ENCODE data around the gene ABCD1.
A peak's percentile ranks its signal among the peaks of the same experiment; 100 is the strongest.

ABCD1 gene

DNA sequence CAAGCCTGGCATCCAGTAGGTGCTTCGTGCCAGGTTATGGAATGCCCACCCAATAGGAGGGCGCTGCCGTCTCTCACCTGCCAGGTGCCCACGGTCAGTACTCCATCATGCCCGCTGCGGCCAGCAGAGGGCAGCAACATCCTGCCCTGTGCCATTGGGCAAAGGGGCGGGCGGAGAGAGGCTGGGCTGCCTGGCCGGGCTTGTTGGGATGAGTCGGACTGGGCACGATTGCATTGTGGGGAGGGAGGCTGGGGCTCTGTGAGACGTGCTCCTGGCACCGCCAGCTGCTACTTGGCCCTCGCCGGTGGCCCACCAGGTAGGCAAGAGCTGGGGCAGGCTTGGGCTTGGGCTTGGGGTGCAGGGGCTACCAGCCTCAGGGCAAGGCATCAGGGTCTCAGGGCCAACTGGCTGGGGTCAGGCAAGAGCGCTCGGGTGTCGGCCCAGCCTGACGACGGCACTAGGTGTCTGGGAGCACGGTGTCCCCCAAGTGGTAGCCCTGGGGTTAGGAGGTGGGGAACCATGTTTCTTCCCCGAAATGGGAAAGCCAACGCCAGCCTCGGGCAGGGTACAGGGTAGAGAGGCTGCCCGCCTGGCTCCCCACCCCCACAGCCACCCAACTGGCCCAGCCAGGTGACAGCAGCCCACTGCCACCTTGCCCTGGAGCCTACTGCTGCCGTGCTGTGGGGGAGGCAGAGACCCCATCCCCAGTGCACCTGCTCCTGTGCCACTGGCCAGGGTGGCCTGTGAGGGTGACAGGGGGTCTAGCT is 39.5 kb downstream of the ABCD1 start, which contains the start of gene PLXNB3:
Gene PLXNB3, plus strand, starts transcription at position 261 of the 767 bp plus-strand sequence. CDS start 1,287 bp downstream, outside the sequence.
- peak; percentile 87 for DNase-seq

DNA sequence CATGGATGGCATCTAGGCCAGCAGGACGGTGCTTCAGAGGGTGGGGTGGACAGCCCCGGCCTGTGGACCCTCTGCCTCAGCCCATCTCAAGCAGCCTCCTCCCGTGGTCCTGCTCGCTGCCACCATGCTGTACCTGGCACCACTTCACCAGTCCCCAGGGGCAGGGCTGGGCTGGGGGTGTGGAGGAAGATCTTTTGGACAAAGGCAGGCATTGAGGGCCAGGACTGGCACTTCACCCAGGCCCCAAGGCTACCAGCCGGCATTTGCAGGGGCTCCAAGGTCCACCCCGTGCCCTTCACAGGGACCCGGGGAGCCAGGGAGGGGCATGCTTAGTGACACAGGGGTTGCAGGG is 40.1 kb downstream of the ABCD1 start:
- DNase-seq = no peak

DNA sequence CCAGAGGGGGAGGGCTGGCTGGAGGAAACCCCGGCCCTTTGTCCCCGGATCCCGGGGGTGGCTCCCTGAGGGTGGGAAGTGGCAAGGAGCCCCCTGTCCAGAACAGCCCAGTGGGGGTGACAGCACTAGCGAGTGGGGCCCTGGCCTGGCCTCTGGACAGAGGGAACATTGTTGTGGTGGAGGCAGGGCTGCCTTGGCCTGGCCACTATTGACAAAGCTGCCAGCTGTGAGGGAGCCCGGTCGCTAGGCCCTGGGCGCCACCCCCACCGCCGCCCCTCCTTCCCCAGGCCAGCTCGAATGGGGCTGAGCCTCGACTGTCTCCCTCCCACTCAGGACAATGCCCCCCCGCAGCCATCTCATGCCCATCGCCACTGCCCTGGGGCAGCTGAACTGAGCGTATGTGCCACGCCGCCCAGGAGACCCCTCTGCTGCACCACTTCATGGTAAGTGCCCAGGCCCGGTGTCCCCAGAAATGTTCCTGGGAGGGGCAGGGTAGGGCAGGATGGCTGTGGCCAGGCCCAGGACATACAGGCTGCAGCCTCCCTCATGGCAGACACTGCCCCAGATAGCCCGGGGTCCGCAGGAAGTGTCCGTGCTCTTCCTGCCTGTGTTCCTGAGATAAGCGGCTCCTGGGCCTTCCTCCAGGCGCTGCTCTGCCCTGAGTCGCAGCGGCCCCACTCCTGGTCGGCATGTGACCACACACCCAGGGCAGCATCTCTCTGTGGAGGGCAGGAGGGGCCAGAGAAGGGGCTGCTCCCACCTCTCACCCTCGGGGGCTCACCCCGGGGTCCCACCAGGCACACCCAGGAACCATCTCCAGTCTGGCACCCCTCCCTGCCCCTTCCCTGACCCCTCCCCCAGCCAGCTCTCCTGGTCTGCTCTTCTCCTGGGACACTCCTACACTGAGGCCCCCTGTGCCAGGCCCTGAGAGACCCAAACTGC is 40.8 kb downstream of the ABCD1 start:
- no peak for DNase-seq

DNA sequence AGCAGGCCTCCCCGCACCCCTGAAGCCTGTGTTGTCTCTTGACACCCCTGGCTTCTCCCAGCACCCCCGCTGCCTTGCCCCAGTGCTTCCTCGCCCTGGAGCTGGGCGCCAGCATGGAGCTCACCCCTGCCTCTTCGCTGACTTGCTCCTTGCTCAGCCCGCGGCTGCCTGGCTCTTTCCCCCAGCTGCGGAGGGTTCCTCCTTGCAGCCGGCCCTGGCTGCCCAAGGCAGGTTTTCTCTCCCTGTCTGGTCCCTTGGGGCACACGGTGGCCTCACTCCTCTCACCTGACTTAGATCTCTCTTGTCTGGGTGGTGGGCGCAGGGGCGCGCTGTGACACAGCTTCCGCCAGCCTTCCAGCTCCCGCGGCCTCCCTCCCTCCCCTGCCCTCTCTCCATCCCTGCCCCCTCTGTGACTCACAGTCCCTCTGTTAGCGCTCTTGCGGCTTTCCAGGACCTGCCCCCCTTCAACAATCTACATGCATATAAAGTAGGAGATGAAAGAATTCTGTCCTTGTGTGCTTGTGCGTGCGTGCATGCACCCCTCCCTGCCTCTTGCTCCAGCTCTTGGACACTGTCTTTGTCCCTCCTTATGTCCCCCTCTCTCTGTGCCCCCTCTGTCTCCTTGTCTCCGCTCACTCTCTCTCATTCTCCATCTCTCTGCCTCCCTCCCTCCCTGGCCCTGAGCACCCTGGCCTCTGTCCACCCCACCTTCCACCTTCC is 41.6 kb downstream of the ABCD1 start:
- DNase-seq = peak; percentile 38

DNA sequence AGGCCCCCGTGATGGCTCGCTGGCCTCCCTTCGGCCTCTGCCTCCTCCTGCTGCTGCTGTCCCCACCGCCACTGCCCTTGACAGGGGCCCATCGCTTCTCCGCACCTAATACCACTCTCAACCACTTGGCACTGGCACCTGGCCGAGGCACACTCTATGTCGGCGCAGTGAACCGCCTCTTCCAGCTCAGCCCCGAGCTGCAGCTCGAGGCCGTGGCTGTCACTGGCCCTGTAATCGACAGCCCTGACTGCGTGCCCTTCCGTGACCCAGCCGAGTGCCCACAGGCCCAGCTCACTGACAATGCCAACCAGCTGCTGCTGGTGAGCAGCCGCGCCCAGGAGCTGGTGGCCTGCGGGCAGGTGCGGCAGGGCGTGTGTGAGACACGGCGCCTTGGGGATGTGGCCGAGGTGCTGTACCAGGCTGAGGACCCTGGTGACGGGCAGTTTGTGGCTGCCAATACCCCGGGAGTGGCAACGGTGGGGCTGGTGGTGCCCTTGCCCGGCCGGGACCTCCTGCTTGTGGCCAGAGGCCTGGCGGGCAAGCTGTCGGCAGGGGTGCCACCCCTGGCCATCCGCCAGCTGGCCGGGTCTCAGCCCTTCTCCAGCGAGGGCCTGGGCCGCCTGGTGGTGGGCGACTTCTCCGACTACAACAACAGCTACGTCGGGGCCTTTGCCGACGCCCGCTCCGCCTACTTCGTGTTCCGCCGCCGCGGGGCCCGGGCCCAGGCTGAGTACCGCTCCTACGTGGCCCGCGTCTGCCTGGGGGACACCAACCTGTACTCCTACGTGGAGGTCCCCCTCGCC is 42.4 kb downstream of the ABCD1 start:
- no peak for DNase-seq

DNA sequence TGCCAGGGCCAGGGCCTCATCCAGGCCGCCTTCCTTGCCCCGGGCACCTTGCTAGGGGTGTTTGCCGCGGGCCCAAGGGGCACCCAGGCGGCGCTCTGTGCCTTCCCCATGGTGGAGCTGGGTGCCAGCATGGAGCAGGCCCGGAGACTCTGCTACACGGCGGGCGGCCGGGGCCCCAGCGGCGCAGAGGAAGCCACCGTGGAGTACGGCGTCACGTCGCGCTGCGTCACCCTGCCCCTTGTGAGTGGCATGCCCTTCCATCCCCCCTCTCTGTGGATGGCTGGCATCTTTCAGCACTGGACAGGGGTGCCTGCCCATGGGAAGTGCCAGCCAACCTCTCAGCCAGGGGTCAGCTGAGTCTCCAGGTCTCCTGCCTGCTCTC is 43.0 kb downstream of the ABCD1 start:
- DNase-seq = no peak

DNA sequence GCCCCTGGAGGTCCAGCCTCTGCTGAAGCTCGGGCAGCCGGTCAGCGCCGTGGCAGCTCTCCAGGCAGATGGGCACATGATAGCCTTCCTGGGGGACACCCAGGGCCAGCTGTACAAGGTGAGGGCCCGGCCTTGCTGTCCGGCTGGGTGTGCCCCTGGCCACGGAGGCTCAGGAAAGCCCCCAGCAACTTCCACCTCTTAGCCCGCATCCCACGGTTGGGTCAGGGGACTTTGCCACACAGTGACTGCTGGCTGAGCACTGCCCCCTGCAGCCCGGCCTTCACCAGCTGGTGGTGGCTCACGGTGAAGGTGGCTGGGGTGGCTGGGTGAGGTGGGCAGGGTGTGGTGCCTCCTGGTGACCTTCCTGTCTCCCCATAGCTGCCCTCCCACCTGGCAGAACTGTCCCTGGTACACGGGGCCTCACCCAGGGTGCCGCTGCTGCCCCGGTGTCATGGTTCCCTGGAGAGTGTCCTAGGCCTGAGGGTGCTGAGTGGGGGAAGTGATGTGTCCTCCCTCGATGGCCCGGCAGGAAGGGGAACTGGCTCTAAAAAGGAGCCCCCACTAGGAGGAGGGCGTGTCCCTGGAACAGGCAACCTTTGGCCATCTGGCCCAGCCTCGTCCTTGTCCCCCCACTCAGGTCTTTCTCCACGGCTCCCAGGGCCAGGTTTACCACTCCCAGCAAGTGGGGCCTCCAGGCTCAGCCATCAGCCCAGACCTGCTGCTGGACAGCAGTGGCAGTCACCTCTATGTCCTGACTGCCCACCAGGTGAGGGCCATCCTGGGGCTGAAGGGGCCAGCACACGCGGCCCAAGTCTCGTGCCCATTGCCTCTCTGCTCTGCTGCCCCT is 43.9 kb downstream of the ABCD1 start:
- DNase-seq = no peak

DNA sequence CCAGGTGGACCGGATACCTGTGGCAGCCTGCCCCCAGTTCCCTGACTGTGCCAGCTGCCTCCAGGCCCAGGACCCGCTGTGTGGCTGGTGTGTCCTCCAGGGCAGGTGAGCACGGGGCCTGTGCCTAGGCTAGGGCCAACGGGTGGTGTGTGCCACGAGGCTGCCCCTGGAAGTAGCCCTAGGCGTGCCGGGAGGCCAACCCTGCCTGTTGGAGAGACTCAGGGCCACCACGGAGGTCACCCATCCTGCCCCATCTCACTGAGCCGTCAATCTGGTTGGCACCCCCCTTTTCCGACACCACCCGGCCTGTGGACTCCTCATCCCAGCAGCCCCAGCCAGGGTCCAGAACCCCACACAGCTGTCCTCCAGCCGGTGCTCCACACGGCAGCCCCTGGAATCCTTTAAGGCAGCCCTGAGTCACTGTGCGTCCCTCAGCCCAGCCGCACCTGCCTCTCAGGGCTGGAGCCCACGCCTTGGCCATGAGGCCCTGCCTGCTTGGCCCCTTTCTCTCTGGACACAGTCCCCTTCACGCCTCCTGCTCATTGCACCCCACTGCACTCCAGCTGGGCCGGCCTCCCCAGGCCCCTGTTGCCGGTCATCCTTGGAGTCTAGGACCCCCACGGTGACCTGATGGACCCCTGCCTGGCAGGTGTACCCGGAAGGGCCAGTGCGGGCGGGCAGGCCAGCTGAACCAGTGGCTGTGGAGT is 44.7 kb downstream of the ABCD1 start:
- DNase-seq = no peak

DNA sequence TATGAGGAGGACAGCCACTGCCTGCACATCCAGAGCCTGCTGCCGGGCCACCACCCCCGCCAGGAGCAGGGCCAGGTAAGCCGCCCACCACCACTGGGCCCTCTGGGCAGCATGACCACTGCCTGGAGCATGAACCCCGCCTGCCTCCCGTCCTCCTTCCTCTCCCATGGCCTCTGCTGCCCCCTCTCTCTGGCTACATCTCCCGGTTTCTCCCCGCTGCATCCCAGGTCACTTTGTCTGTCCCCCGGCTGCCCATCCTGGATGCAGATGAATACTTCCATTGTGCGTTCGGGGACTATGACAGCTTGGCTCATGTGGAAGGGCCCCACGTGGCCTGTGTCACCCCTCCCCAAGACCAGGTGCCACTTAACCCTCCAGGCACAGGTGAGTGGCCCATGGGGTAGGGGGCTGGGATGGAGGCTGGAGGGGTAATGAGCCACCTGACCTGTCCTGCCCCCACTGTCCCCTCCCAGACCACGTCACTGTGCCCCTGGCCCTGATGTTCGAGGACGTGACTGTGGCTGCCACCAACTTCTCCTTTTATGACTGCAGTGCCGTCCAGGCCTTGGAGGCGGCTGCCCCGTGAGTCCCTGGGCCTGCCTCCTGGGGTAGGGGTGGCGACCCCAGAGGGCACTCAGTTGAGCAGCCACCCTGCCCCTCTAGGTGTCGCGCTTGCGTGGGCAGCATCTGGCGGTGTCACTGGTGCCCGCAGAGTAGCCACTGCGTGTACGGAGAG is 45.4 kb downstream of the ABCD1 start:
- DNase-seq = no peak

DNA sequence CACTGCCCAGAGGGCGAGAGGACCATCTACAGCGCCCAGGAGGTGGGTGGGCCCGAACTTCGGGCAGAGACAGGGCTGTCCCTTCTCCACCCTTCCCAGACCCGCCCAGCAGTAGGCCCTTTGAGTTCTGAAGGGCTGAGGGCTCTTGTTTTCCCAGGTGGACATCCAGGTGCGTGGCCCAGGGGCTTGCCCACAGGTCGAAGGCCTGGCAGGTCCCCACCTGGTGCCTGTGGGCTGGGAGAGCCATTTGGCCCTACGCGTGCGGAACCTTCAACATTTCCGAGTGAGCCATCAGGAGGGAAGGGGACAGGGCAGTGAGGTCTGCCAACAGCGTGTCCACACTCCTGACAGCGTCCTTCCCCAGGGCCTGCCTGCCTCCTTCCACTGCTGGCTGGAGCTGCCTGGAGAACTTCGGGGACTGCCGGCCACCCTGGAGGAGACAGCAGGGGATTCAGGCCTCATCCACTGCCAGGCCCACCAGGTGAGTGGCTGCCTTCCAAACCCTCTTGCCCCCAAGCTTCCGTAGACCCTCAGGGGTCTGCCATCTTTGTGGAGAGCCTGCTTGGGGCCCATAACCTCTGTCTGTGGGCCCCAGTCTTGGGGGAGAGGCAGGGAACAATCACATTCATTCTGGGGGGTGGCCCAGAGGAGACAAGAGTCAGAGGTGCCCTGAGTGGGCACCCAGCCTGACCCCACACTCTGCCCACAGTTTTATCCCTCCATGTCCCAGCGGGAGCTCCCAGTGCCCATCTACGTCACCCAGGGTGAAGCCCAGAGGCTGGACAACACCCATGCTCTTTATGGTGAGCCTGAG is 46.2 kb downstream of the ABCD1 start:
- DNase-seq = no peak

DNA sequence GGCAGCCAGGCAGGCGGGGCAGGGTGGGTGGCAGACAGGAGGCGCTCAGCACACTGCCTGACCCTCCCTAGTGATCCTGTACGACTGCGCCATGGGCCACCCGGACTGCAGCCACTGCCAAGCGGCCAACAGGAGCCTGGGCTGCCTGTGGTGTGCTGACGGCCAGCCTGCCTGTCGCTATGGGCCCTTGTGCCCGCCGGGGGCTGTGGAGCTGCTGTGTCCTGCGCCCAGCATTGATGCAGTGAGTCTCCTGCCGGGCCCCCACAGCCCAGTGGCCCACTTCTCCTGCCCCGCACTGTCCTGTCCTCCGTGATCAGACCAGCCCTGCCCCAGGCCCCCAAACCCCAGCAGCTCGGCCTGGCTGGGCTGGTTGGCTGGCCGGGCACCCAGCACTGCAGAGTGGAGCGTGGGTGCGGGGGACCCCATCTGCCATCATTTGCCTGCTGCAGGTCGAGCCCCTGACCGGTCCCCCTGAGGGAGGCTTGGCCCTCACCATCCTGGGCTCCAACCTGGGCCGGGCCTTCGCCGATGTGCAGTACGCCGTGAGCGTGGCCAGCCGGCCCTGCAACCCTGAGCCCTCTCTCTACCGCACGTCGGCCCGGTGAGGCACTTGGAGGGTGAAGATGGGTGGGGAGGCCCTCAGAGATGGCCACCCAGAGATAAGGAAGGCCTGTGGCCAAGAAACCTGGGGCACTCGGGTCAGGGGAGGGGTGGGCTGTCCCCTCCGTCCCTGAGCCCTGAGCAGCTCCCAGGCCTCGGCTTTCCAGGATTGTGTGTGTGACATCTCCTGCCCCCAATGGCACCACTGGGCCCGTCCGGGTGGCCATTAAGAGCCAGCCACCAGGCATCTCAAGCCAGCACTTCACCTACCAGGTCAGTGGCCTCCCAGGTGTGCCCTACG is 47.0 kb downstream of the ABCD1 start:
- DNase-seq = no peak

DNA sequence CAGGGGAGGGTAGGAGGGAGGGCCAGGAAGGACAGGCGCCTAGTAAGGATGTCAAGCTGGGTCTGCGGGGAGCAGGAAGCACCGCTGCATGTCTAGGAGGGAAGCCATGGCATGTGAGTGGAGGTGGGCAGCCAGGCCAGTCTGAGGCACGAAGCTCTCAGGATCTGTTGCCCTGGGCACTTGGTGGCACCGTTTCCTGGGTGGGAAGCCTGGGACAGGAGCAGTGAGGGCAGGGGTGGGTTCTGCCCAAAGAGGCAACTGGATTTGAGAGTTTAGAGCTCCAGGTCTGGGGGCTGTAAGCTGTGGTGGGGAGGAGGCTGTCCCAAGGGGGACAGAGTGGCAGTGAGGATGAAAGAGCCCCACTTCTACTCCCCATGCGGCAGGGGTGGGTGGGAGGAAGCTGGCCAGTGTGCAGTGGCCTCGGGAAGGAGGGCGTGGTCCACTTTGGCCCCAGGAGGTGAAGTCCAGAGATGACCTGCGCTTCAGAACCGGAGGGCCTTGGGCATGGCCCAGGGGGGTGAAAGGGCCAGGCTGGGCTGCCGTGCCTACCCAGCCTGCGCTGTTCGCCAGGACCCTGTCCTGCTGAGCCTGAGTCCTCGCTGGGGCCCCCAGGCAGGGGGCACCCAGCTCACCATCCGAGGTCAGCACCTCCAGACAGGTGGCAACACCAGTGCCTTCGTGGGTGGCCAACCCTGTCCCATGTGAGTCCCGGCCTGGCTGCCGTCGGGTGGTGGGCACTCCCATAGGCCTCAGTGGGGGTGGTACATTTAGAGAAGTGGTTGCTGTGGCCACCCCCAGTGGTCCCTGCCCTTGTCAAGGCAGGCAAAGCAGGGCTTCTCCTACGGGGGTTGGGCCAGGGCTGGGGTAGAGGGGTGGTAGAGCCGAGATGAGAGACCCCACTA is 47.9 kb downstream of the ABCD1 start:
- no peak for DNase-seq

DNA sequence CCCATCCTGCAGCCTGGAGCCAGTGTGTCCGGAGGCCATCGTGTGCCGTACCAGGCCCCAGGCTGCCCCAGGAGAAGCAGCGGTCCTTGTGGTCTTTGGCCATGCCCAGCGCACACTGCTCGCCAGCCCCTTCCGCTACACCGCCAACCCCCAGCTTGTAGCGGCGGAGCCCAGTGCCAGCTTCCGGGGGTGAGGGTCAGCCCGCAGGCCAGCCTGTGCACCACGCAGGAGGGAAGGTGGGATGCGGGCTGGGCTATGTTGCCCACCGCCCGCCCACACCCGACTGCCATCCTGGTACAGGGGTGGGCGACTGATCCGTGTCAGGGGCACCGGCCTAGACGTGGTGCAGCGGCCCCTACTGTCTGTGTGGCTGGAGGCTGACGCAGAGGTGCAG is 48.6 kb downstream of the ABCD1 start:
- DNase-seq = no peak

DNA sequence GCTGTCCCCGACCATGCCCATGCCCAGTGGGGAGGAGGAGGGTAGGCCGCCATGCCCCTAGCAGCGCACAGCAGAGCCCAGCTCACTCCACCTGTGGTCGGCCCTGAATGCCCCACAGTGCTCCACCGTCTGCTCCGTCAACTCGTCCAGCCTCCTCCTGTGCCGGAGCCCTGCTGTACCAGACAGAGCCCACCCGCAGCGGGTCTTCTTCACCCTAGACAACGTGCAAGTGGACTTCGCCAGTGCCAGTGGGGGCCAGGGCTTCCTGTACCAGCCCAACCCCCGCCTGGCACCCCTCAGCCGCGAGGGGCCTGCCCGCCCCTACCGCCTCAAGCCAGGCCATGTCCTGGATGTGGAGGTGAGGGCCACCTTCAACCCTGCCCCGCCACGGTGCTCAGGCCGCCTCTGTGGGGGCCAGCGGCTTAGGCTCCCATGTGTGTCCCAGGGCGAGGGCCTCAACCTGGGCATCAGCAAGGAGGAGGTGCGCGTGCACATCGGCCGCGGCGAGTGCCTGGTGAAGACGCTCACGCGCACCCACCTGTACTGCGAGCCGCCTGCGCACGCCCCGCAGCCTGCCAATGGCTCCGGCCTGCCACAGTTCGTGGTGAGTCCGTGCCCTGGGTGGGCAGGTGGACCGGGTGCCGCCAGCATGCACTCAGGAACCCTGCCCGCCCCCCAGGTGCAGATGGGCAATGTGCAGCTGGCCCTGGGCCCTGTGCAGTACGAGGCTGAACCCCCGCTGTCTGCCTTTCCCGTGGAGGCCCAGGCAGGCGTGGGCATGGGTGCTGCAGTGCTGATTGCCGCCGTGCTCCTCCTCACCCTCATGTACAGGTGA is 49.3 kb downstream of the ABCD1 start:
- no peak for DNase-seq

DNA sequence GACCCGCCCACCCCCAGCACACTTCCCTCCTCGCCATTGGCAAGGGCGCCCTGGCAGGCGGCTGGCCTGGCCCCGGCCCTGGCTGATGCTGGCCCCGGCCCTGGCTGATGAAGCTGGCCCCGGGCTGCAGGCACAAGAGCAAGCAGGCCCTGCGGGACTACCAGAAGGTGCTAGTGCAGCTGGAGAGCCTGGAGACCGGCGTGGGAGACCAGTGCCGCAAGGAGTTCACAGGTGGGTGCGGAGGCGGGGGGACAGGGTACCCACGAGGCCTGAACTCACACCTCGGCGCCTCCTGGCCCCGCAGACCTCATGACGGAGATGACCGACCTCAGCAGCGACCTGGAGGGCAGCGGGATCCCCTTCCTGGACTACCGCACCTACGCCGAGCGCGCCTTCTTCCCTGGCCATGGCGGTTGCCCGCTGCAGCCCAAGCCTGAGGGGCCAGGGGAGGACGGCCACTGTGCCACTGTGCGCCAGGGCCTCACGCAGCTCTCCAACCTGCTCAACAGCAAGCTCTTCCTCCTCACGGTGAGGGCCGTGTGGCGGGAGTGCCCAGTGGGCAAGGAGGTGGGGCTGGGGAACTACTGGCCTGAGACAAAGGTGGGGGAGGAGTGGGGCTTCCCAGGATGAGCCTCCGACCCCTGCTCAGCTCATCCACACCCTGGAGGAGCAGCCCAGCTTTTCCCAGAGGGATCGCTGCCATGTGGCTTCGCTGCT is 50.1 kb downstream of the ABCD1 start:
- DNase-seq = no peak

Measured in NCI-H1436 (cell line).